Heart right ventricle (tissue), 16 donors: ENCODE measurements around the gene BLVRA. TPM values are rescaled to one million over a fixed set of nuclear protein-coding genes. Genes with fewer than 3 reads are reported as not detected.

Experiments used
- ATAC-seq, 8 donors: fragments of 200-7000 bp; cut with Tn5 transposase; one replicate each; pipeline ENCODE4 v1.9.1; 2020; ENCODE audit warnings: mild to moderate bottlenecking in 8 of 8, moderate library complexity in 8 of 8, moderate number of reproducible peaks in 1 of 8
- DNase-seq, 2 donors: peaks; one replicate each; pipeline ENCODE4 v3.0.0-alpha.2; 2020
- H3K27ac ChIP-seq, 10 donors: fragments of 200-600 bp; sonication (generic) in 2 of 10; one replicate each; pipeline versions ENCODE4 v1.5.0 to v1.8.0; 2020 to 2022; ENCODE audit warnings: mild to moderate bottlenecking in 3 of 10
- H3K27me3 ChIP-seq, 7 donors: fragments of 200-600 bp; one replicate each; pipeline ENCODE4 v1.8.0; 2021 to 2022; ENCODE audit warnings: mild to moderate bottlenecking in 2 of 7
- H3K36me3 ChIP-seq, 9 donors: fragments of 200-600 bp; sonication (generic) in 1 of 9; one replicate each; pipeline versions ENCODE4 v1.5.0 to v1.8.0; 2020 to 2022; ENCODE audit warnings: mild to moderate bottlenecking in 2 of 9
- H3K4me1 ChIP-seq, 9 donors: fragments of 200-600 bp; sonication (generic) in 1 of 9; one replicate each; pipeline versions ENCODE4 v1.5.0 to v1.8.0; 2020 to 2022; ENCODE audit warnings: mild to moderate bottlenecking in 4 of 9
- H3K4me3 ChIP-seq, 10 donors: fragments of 200-600 bp; sonication (generic) in 2 of 10; one replicate each; pipeline versions ENCODE4 v1.5.0 to v1.8.0; 2020 to 2022; ENCODE audit warnings: mild to moderate bottlenecking in 7 of 10, moderate library complexity in 2 of 10
- H3K9me3 ChIP-seq, 11 donors: fragments of 200-600 bp in 10 of 11; sonication (generic) in 2 of 11; one replicate each; pipeline versions ENCODE4 v1.5.0 to v1.8.0; 2013 to 2022; ENCODE audit warnings: mild to moderate bottlenecking in 2 of 11, control low read depth in 1 of 11, moderate library complexity in 1 of 11
- WGBS, 2 donors: extraction: QIAGEN DNeasy Blood & Tissue Kit; methylation state at CpG; one replicate each; pipeline ENCODE4 v1.1.7; 2013; ENCODE audit warnings: inconsistent platforms in 1 of 2; 5-methylcytosine and 5-hydroxymethylcytosine counted together
- intact Hi-C, 10 donors: fragments of 100-400 bp; cut with DNase I; formaldehyde crosslinking; loops; one replicate each; pipeline versions ENCODE4 v1.11.1 to v1.14.2; 2022
- polyA plus RNA-seq, 2 donors: library from polyadenylated mRNA; stranded (reverse); fragments of 200-250 nt; gene quantifications; one replicate each; pipeline ENCODE4 v1.2.3, GENCODE V29; 2013
- total RNA-seq, 10 donors: library from RNA; stranded (reverse); fragmentation: NEBNext Ultra II Directional in 3 of 10; extraction: Animal tissue kit (Norgen Biotek cat#: 25700) in 3 of 10; gene quantifications; one replicate each; pipeline versions ENCODE4 v1.2.1 to v1.2.4, GENCODE V29; 2021 to 2023
- TF ChIP-seq, protein P1 (sequence below), 9 donors: fragments of 200-600 bp; sonication (generic) in 2 of 9; IDR thresholded peaks; one replicate each; pipeline versions ENCODE4 v1.5.0 to v1.8.0; 2021 to 2022; ENCODE audit warnings: antibody characterized with exemption in 9 of 9, mild to moderate bottlenecking in 5 of 9, moderate library complexity in 1 of 9
- donor health status: Arrhythmogenic right ventricular cardiomyopathy.
- donor health status: ischemic (EF 13 %, LVEDD 7.1; RV severe dilation, severe dysfunction).
- donor health status: healthy with polysubstance abuse.
- donor health status: DM: no; HTN: yes; CAD: no.
- donor health status: DM: no; HTN: no; CAD: no.
- donor health status: ischemic (EF 25% LVEDD 6.9; RV normal size, moderate dysfunction).
- donor health status: ischemic (EF 25% LVEDD 5.7; RV mildly dilated, moderate dysfunction).
- donor health status: healthy.
- donor health status: DM: yes; HTN: yes; CAD: no.
- donor health status: Ischemic cardiomyopathy.
- donor health status: ischemic (EF 35%, LVEDD 5.7; RV mildly dilated, moderate dysfunction).
- donor health status: nonischemic (EF 11% LVEDD 7.7; RV severe dilation, severe dysfunction).
- donor health status: DM: yes; HTN: yes; CAD: no.
- donor health status: PGD.
- donor health status: ischemic (EF 29% LVEDD 5.4; RV normal size, mild dysfunction).
- donor health status: nonischemic (EF 23%, LVEDD 6.1; RV moderate dilation, normal function).

Gene BLVRA
- total and polyA plus RNA-seq, 12 donors: 39.4 to 68.9 (median 46.1) TPM

DNA sequence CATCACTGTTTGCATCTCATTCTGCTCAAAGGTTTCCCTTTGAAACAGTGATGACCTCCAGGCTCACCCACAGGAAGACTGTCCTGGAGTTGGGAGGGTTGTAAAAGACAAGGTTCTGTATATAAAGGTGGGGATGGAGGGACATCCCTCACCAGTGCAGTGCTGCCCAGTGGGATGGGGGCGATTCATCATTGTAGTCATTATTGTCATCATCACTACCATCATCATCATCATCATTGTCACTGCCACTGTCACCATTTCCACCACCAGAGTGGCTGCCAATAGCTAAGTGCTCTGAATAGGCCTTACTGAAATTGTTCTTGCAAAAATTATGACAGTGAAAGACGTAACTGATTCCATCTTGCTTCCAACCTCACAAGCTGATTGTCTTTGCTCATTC, 86.2 kb downstream of the BLVRA start:
- ATAC-seq: no peak
- WGBS, 2 donors: 81 to 82% methylated on average over 2 of the region's 2 CpGs
- no peak overlapping the region for H3K27ac ChIP-seq
- TF ChIP-seq, protein P1, sequence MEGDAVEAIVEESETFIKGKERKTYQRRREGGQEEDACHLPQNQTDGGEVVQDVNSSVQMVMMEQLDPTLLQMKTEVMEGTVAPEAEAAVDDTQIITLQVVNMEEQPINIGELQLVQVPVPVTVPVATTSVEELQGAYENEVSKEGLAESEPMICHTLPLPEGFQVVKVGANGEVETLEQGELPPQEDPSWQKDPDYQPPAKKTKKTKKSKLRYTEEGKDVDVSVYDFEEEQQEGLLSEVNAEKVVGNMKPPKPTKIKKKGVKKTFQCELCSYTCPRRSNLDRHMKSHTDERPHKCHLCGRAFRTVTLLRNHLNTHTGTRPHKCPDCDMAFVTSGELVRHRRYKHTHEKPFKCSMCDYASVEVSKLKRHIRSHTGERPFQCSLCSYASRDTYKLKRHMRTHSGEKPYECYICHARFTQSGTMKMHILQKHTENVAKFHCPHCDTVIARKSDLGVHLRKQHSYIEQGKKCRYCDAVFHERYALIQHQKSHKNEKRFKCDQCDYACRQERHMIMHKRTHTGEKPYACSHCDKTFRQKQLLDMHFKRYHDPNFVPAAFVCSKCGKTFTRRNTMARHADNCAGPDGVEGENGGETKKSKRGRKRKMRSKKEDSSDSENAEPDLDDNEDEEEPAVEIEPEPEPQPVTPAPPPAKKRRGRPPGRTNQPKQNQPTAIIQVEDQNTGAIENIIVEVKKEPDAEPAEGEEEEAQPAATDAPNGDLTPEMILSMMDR (IDR thresholded peaks at IDR 0.05): no peak
- intact Hi-C loops: loop anchor here in 2 of 10 donors (5.0 to 10.0 kb wide), 2 partner anchors 130 to 902 kb away; no protein-coding TSS in a partner anchor
- H3K4me3 ChIP-seq: no peak overlapping the region
- no peaks in the 10 kb centered on the region for H3K36me3 ChIP-seq
- no peak for DNase-seq
- H3K4me1 ChIP-seq: no peaks in the 10 kb centered on the region
- no peaks in the 10 kb centered on the region for H3K9me3 ChIP-seq
- peaks cover 0 to 23% (median 0%) of the 10 kb centered on the region in 7 donors for H3K27me3 ChIP-seq

DNA sequence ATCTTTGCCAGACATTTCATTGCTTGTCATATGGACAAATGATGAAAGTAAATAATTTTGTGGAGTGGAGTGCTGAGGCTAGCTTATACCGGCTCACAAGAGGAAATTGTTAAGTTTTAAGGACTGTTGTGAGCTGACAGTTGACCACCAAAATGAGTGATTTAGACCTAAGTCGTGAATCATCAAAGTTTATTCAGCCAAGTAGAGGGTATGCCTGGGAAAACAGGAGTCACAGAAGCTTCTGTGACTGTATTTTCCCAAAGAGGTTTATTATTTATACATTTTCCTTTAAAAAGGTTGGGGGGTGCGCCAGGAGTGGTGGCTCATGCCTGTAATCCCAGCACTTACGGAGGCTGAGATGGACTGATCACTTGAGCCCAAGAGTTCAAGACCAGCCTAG, 89.0 kb downstream of the BLVRA start:
- no peak overlapping the region for H3K4me3 ChIP-seq
- no peaks in the 10 kb centered on the region for H3K9me3 ChIP-seq
- TF ChIP-seq, protein P1 (IDR thresholded peaks at IDR 0.05): no peak
- H3K4me1 ChIP-seq: no peaks in the 10 kb centered on the region
- ATAC-seq (no peak), DNase-seq (no peak)
- H3K27me3 ChIP-seq: peaks cover 0 to 20% (median 0%) of the 10 kb centered on the region in 7 donors
- intact Hi-C loops: loop anchor here in 1 of 10 donors (10.0 kb wide), 1 partner anchor 133 kb away; no protein-coding TSS in a partner anchor
- no peaks in the 10 kb centered on the region for H3K36me3 ChIP-seq
- WGBS, 2 donors: 60 to 71% methylated on average over 4 of the region's 4 CpGs
- H3K27ac ChIP-seq: no peak overlapping the region

DNA sequence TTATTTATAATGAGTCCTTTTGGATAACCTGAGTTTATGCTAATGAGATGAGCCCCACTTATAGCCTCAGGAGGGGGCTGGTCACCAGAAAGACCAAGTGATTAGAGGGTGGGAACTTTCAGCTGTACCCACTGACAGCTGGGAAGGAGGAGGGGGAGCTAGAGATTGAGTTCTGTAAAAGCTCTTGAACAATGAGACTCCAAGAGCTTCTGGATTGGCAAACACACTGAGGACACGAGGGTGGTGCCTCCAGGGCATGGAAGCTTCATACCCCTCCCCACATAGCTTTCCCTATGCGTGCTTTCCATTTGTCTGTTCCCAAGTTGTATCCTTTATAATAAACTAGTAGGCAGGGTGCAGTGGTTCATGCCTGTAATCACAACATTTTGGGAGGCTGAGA, 90.6 kb downstream of the BLVRA start:
- Histone ChIP-seq H3K9me3 (no peaks in the 10 kb centered on the region), H3K4me3 (no peak overlapping the region), H3K4me1 (no peaks in the 10 kb centered on the region), H3K36me3 (no peaks in the 10 kb centered on the region), H3K27ac (no peak overlapping the region), H3K27me3 (peaks cover 0 to 5% (median 0%) of the 10 kb centered on the region in 7 donors)
- TF ChIP-seq, protein P1 (IDR thresholded peaks at IDR 0.05): no peak
- 63 to 69% methylated on average over 2 of the region's 2 CpGs for WGBS, 2 donors
- no peak for ATAC-seq
- DNase-seq: no peak
- intact Hi-C loops: loop anchor here in 1 of 10 donors (10.0 kb wide), 1 partner anchor 134 kb away; no protein-coding TSS in a partner anchor

DNA sequence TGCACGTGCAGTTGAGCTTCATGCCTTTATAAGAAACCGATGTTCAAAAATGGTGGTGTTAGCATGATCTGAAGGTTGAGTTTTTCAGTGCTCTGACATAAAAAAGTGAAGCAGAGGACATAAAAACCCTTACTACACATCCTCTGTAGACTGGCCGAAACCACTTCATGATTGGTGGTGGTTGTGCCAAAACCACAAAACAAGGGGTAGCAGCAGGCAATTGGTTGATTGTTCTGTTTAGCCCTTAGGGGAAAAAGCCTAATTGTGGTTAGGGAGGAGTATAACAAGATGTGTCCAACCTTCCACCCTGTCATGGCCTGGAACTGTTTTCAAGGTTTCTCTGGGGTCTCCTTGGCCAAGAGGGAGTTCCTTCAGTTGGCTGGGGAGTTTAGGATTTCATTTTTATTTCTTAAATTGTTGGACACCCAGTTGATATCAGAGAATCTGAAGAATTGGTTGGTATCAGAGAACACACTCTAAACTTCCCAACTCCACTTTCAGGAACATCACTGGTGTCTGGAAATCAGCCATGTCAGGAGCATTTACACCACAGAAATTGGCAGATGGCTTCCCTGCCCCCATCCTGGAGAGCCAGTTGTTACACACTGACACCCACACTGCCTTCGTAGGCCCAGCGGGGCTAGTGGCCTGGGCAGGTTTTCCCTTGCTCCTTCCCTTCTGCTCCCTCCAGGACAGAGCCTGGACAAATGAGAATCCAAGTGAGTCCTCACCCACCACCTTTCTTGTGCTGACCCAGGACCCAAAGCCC, 92.1 kb downstream of the BLVRA start:
- intact Hi-C loops: no loop called here
- ATAC-seq: no peak

More for the DNA sequence above, 92.1 kb downstream of the BLVRA start:
- H3K4me1 ChIP-seq: no peaks in the 10 kb centered on the region
- no peaks in the 10 kb centered on the region for H3K36me3 ChIP-seq
- DNase-seq: no peak
- TF ChIP-seq, protein P1 (IDR thresholded peaks at IDR 0.05): no peak
- H3K27me3 ChIP-seq: peaks cover 0 to 5% (median 0%) of the 10 kb centered on the region in 7 donors
- H3K4me3 ChIP-seq: no peak overlapping the region
- H3K9me3 ChIP-seq: no peaks in the 10 kb centered on the region
- no peak overlapping the region for H3K27ac ChIP-seq
- WGBS, 2 donors: 92 to 95% methylated on average over 5 of the region's 5 CpGs
